ENCODE data around the gene CD19. TPM values are rescaled to one million over a fixed set of nuclear protein-coding genes. Genes with fewer than 3 reads are reported as not detected.

The CD19 gene
- total RNA-seq, 4 donors from 2014 or later: 1.5 TPM; not detected in 3

DNA sequence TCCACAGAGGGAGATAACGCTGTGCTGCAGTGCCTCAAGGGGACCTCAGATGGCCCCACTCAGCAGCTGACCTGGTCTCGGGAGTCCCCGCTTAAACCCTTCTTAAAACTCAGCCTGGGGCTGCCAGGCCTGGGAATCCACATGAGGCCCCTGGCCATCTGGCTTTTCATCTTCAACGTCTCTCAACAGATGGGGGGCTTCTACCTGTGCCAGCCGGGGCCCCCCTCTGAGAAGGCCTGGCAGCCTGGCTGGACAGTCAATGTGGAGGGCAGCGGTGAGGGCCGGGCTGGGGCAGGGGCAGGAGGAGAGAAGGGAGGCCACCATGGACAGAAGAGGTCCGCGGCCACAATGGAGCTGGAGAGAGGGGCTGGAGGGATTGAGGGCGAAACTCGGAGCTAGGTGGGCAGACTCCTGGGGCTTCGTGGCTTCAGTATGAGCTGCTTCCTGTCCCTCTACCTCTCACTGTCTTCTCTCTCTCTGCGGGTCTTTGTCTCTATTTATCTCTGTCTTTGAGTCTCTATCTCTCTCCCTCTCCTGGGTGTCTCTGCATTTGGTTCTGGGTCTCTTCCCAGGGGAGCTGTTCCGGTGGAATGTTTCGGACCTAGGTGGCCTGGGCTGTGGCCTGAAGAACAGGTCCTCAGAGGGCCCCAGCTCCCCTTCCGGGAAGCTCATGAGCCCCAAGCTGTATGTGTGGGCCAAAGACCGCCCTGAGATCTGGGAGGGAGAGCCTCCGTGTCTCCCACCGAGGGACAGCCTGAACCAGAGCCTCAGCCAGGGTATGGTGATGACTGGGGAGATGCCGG lies 769 bp downstream of the CD19 start:
- intact Hi-C loops (cut with DNase I; ENCODE audit: low total_unique reads): no loop called here
- Histone ChIP-seq H3K36me3 (no peaks in the 10 kb centered on the region), H3K27ac (no peak overlapping the region), H3K4me1 (no peaks in the 10 kb centered on the region), H3K27me3 (no peaks in the 10 kb centered on the region), H3K4me3 (no peak overlapping the region), H3K9me3 (no peaks in the 10 kb centered on the region)
- no peak for DNase-seq
- no peak for TF ChIP-seq POLR2A (IDR thresholded peaks at IDR 0.05)
- TF ChIP-seq, protein P1, sequence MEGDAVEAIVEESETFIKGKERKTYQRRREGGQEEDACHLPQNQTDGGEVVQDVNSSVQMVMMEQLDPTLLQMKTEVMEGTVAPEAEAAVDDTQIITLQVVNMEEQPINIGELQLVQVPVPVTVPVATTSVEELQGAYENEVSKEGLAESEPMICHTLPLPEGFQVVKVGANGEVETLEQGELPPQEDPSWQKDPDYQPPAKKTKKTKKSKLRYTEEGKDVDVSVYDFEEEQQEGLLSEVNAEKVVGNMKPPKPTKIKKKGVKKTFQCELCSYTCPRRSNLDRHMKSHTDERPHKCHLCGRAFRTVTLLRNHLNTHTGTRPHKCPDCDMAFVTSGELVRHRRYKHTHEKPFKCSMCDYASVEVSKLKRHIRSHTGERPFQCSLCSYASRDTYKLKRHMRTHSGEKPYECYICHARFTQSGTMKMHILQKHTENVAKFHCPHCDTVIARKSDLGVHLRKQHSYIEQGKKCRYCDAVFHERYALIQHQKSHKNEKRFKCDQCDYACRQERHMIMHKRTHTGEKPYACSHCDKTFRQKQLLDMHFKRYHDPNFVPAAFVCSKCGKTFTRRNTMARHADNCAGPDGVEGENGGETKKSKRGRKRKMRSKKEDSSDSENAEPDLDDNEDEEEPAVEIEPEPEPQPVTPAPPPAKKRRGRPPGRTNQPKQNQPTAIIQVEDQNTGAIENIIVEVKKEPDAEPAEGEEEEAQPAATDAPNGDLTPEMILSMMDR (IDR thresholded peaks at IDR 0.05): no peak

DNA sequence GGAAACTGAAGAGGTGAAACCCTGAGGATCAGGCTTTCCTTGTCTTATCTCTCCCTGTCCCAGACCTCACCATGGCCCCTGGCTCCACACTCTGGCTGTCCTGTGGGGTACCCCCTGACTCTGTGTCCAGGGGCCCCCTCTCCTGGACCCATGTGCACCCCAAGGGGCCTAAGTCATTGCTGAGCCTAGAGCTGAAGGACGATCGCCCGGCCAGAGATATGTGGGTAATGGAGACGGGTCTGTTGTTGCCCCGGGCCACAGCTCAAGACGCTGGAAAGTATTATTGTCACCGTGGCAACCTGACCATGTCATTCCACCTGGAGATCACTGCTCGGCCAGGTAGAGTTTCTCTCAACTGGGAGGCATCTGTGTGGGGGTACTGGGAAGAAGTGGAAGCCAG lies 1.4 kb downstream of the CD19 start:
- H3K9me3 ChIP-seq: no peaks in the 10 kb centered on the region
- no peak overlapping the region for H3K27ac ChIP-seq
- no peaks in the 10 kb centered on the region for H3K4me1 ChIP-seq
- intact Hi-C loops (cut with DNase I; ENCODE audit: low total_unique reads): no loop called here
- DNase-seq: no peak
- TF ChIP-seq POLR2A (IDR thresholded peaks at IDR 0.05): no peak
- TF ChIP-seq, protein P1 (IDR thresholded peaks at IDR 0.05): no peak
- no peaks in the 10 kb centered on the region for H3K36me3 ChIP-seq
- no peaks in the 10 kb centered on the region for H3K27me3 ChIP-seq
- no peak overlapping the region for H3K4me3 ChIP-seq

DNA sequence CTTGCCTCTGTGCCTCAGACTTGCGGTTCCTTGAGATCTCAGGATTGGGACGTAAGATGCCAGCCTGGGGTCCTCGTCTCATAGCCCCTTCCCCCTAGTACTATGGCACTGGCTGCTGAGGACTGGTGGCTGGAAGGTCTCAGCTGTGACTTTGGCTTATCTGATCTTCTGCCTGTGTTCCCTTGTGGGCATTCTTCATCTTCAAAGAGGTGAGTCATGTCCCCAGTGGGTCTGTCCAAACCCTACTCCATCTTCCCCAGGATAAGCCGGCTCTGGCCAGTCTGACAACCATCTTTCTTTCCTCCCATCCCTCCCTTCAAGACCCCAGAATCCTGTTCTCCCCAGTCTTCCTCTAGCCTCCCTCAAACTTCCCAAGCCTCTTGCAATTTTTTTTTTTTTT lies 3.6 kb downstream of the CD19 start:
- Histone ChIP-seq H3K27ac (no peak overlapping the region), H3K9me3 (no peaks in the 10 kb centered on the region), H3K36me3 (no peaks in the 10 kb centered on the region), H3K27me3 (no peaks in the 10 kb centered on the region), H3K4me1 (no peaks in the 10 kb centered on the region), H3K4me3 (no peak overlapping the region)
- TF ChIP-seq POLR2A (IDR thresholded peaks at IDR 0.05): no peak
- TF ChIP-seq, protein P1 (IDR thresholded peaks at IDR 0.05): no peak
- intact Hi-C loops (cut with DNase I; ENCODE audit: low total_unique reads): no loop called here
- DNase-seq: no peak

DNA sequence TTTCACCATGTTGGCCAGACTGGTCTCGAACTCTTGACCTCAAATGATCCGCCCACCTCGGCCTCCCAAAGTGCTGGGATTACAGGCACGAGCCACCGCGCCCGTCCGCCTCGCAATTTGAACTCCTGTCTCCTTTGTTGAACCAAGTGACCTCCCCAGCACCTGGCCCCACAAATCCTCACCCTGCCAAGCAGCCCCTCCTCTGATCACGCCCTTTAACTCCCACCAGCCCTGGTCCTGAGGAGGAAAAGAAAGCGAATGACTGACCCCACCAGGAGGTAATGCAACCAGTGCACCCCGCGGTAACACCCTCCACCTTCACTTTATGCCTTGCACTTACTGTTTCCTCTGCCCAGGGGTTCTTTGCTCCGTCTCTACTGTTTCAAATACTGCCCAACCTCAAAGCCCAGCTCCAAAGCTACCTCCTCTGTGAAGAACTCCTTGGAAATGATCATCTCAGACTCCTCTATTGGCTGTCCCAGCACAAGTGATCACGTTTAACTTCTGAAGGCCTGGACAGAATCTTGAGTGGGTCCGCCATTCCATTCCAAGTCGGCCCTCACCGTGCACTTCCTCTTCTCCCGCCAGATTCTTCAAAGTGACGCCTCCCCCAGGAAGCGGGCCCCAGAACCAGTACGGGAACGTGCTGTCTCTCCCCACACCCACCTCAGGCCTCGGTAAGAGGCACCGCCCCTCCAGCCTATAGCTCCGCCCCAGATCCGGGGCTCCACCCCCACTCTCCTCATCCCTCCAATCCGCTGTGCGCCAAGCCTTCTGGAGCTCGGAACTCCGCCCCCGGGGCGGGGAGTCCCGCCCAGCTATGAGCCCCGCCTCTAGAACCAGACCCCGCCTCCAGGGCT lies 4.4 kb downstream of the CD19 start:
- DNase-seq: peak; percentile 57 to 72
- Histone ChIP-seq H3K27ac (no peak overlapping the region), H3K27me3 (no peaks in the 10 kb centered on the region), H3K4me1 (no peaks in the 10 kb centered on the region), H3K9me3 (no peaks in the 10 kb centered on the region), H3K4me3 (no peak overlapping the region), H3K36me3 (no peaks in the 10 kb centered on the region)
- TF ChIP-seq, protein P1 (IDR thresholded peaks at IDR 0.05): no peak
- TF ChIP-seq POLR2A (IDR thresholded peaks at IDR 0.05): no peak
- intact Hi-C loops (cut with DNase I; ENCODE audit: low total_unique reads): no loop called here

DNA sequence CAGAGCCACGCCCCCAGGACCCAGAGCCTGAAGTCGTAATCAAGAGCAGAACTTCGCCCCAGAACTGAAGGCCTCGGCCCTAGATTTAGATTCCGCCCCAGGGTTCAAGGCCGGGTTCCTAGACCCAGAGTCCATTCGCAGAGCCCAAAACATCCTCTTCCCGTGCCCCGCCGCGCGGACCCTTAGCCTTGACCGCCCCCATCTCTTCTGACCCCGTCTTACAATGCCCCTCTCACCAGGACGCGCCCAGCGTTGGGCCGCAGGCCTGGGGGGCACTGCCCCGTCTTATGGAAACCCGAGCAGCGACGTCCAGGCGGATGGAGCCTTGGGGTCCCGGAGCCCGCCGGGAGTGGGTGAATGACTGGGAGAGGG lies 5.0 kb downstream of the CD19 start:
- no peaks in the 10 kb centered on the region for H3K9me3 ChIP-seq
- intact Hi-C loops (cut with DNase I; ENCODE audit: low total_unique reads): no loop called here
- H3K4me3 ChIP-seq: no peak overlapping the region
- H3K36me3 ChIP-seq: no peaks in the 10 kb centered on the region
- TF ChIP-seq, protein P1 (IDR thresholded peaks at IDR 0.05): no peak
- TF ChIP-seq POLR2A (IDR thresholded peaks at IDR 0.05): no peak
- no peak for DNase-seq
- H3K4me1 ChIP-seq: no peaks in the 10 kb centered on the region
- no peaks in the 10 kb centered on the region for H3K27me3 ChIP-seq
- H3K27ac ChIP-seq: no peak overlapping the region
